Amygdala (tissue), 56 donors: ENCODE results near the gene RIN3.
"Not testable (repeated sequence)": the region's sequence is repeated elsewhere in the genome, so short reads cannot be mapped to it uniquely, and the experiment has no call there.

Experiments used
- DNase-seq, 56 donors: peaks; one replicate each; lab custom pipeline; 2025; lab: John Stamatoyannopoulos, UW

Gene RIN3

DNA sequence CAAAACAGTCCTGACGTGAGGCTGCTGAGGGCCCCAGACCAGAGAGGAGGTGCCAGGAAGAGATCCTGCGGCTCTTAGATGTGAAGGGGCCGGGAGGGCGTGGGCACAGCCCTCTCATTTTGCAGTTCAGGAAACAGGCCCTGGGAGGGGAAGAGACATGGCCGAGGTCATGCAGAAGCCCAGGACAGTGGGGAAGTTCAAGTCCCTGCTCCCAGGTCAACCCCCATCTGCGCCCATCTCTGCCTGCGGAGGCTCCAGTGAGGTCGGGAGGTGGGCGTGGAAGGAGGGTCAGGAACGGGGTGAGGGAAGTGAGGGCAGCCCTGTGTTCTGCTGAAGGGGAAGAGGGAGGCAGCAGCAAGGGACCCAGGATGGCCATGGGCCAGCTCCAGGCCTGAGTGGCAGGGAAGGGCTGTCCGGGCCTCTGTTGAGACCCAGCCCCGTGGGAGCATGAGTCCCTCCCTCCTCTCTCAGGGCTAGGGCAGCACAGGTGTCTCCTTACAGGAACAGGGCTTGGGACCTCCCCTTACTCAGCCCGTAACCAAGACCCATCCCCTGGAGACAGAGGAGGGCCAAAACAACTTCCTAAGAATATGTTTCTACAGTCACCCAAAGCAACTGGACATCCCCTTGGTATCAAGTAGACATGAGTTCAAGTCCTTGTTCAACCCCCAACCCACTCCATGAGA, 144.0 kb downstream of the RIN3 start:
- peak in 10 of 56 donors; percentile 10 to 41 (median 22) for DNase-seq

DNA sequence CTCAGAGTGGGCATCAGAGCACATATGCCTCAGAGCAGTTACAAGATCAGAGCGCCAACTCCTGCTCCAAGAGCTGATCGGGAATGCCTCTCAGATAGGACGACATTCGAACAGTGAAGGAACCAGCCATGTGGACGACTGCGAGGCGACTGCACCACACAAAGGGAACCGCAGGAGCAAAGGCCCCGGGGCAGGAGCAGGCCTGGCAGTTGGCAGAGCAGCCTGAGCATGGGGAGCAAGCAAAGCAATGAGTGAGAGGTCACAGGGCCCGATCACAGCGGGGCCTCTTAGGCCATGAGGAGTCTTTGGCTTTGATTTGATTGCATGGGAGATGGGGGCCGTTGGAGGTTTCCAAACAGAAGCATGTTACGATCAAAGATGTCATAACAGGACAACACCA, 144.6 kb downstream of the RIN3 start:
- no peak for DNase-seq

DNA sequence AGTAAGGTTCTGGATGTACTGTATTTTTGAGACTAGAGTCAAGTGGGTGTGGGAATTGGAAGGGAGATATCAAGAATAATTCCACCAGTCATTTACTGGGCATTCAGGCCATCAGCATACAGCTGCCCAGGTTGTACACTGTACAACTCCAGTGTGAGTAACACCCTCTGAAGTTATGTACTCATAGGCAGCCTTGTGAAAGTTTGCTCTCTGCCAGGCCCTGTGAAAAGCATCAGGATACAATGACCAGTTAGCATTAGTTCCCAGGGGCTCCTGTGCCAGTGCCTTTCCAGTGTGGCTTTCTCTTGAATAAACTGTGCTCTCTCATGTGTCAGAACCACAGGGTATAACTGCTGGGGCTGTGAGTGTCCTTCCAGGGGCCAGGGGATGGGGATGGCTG, 145.1 kb downstream of the RIN3 start:
- no peak for DNase-seq

DNA sequence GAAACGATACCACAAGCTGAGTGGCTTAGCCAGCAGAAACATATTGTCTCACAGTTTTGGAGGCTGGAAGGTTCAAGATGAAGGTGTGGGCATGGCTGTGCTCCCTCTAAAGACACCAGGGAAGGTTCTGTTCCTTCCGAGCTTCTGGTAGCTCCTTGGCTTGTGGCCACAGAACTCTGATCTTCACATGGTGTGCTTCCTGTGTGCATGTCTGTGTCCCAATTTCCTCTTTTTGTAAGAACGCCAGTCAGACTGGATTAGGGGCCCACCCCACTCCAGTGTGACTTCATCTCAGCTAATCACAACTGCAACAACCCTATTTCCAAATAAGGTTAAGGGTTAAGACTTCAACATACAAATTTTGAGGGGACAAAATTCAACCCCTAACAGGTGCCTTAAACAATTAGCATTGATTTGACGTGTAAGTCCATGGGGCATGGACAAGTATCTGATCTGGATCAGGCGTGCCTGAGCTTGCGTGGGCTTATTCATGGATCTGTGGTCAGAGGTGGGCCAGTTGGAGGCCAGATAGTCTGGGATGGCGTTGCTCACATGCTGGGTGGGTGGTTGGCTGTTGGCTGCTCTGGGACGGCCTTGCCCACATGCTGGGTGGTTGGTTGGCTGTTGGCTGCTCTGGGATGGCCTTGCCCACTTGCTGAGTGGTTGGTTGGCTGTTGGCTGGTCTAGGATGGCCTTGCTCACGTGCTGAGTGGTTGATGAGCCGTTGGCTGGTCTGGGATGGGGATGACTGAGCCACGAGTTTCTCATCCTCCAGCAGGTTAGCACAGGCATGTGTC, 146.4 kb downstream of the RIN3 start:
- peak in 14 of 56 donors; percentile 9 to 66 (median 28) for DNase-seq

DNA sequence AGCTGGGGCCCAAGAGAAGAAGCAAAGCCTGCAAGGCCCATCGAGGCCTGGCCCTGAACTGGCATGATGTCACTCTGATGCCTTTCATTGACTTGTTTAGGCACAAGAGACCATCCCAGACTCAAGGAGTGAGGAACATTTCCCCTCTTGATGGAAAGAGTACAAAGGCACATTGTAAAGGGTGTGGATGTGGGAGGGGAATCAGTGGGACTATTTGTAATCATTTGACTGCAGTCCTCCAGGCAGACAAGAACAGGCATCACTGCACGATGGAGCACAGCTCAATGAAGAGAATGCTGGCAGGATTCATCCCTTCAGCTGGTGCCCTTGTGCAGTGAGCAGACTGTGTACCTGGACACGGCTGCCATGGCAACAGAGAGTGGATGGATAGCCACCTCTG, 147.0 kb downstream of the RIN3 start:
- no peak for DNase-seq

DNA sequence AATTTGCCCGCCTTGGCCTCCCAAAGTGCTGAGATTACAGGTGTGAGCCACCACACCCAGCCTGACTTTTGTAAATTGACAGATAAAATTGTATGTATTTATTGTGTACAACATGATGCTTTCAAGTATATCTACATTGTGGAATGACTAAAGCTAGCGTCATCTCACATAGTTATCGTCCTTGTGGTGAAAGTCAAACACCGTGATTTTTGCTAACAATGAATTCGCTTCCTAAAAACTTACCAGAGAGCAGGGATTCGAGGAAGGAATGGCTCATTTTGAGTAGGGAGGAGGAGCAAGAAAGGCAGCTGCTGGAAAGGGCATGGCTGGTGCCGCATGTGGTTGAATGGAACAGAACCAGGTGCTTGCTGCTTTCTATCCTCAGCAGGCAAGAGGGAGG, 149.5 kb downstream of the RIN3 start:
- DNase-seq, result no peak

DNA sequence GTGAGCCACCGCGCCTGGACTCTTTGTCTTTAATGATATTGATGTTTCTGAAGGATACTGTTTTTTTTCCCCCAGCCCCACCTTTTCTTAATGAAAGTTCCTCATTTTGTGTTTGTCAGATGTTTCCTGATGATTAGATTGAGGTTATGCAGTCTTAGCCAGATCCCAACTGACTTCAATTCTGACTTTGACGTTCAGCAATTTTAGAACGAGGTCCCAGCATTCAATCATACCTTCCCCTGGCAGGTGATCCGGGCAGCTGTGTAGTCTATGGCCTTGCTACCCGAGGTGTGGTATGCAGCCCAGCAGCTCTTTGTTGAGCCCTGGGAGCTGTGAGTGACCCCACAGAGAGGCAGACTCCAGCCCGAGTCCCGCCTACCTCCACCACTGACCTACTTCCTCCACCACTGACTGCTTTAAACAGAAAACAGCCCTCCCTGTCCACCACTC, 152.1 kb downstream of the RIN3 start:
- no peak for DNase-seq

DNA sequence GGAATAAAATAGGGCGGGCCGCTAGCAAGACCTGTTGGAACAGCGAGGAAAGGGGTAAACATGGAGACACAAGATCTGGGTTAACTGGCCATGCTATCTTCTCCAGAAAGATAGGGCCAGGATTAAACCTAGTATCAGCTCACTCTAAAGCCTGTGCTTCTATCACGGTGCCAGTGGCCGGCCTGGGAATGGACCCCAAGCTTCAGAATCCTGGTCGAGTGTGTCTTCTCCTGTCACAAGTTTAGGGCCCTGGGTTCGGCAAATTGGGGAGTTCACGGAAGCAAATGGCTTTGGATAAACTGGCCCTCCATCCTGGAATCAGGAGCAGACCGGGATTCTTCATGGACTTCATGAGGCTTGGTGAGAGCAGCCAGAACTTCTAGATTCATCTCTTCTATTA, 152.7 kb downstream of the RIN3 start:
- no peak for DNase-seq

DNA sequence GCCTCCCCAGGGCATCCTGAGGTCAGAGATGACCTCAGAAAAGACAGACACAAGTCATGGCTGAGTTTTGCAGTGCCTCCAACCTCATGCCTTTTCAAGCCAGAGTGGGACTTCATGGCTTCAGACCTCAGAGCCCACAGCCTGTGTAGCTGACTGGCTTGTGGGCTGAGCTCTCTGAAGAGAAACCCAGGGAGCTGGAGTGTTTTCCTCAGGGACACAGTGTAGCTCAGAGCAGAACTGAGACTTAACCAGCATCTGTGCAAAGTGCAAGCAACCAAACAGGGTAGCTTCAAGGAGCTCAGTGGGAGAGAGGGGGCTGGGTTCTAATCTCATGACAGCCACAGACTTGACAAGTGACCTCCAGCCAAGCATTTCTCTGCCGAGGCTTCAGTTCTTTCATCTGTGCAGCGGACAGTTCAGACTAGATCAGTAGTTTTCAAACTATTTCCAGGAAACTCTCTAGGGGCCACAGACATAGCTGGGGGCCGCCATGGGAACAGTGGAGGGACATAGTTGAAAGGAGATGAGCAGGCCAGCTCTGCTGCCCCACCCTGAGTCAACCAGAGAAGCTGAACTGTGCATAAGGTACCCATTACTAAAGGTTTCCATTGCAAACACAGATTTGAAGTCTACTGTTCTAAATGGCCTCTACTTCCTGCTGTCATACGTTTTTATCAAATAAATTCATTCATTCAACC, 154.8 kb downstream of the RIN3 start:
- DNase-seq, result no peak

DNA sequence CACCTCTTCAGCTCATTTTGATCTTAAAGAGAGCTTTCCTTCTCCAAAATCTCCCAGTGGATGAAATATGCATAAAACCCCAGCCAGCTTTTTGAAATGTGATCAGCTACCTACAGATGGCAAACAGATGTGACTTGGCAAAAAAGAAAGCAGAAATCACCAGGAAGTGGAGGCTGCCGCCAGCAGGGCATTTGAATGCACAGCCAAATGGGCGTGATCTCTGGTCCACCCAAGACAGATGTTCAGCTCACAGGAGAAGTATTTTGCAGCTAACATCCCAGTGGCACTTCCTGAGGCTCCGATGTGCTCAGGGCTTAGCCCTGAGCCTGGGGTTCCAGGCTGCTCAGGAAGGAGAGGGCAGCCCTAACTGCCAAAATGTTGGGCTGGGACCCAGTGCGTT, 156.6 kb downstream of the RIN3 start:
- DNase-seq, result no peak

DNA sequence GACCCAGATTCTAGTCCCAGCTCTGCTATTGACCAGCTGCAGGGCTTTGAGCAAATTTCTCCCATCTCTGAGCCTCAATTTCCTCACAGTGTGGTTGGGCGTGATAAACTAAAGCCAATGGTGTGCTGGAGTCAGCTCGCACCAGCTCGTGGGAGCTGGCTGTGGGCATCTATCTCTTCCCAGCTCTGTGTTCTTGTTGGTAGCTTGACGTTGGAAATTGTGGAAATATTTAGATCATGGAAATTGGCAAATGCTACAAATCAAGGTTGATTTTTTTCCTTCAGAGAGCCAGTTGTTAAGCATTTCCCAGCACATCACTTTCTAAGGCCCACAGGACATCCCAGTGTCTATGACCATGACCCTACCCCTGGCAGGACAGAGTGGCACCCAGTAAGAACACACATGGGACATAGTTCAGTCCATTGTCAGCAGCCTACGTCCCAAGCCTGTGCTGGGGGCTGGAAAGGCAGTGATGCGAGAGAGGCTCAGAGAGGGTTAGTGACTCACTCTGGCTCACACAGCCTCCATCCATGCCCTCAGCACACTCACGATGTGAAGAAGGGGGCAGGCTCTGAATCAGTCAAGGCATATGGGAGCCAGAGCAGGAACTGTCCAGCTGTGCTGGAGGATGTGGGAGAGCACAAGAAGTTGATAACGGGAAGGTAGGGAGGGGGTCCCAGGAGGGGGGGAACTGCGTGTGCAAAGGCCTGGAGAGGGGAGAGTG, 157.2 kb downstream of the RIN3 start:
- DNase-seq, result no peak

DNA sequence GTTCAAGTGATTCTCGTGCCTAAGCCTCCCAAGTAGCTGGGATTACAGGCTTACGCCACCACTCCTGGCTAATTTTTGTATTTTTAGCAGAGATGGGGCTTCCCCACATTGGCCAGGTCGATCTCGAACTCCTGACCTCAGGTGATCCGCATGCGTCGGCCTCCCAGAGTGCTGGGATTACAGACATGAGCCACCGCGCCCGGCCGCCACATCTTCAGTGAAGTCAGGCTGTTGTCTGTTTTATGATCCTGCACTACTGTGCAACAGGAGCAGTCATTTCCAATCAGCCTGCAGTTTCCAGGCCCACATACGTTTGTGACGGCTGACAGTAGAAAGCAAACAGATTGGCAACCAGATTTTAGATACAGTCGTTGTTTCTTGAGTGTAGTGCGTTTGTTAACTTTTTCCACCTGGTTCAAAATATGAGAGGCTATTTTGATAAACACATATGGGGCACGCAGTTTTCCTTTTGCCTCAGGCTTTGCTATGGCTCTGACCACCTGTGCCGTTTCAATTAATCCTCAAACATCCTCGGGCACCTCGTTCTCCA, 160.1 kb downstream of the RIN3 start:
- DNase-seq, result no peak

DNA sequence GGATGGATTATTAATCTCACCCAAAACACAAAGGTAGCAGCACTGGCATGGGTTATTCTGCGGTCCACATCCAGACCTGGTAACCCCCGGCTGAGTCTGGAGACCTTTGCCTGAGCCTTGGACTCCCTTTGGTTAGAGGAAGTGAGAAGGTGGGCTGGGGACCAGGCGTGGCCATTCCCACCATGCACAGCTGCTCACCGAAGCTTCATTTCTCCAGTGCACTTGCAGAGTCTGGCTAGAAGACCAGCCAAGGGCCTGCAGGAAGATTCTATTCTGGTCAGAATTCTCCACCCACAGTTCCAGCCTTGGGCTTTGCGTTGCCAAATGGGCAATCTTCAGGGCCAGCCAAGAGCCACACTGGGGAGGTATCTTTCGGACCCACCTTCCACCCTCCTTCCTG, 161.8 kb downstream of the RIN3 start:
- DNase-seq, result no peak

DNA sequence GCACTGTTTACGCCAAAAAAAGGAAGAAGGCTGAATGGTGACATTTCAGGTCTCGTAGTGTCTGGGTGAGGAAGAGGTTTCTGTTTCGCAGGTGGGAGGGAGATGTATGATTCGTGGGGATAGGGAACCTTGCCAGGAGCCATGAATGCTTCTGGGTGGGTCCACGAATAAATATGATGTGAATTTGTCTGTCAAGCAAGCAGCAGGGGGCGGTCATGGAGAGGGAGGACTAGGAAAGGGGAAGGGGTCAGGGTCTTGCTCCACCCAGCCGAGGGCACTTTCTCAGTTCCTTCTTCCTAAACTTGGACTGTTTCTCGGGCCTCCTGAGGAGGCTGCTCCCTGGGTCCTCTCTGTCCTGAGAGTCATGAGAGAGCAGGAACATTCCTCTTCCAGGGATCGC, 162.4 kb downstream of the RIN3 start:
- DNase-seq, result peak in 1 of 56 donors; percentile 29

DNA sequence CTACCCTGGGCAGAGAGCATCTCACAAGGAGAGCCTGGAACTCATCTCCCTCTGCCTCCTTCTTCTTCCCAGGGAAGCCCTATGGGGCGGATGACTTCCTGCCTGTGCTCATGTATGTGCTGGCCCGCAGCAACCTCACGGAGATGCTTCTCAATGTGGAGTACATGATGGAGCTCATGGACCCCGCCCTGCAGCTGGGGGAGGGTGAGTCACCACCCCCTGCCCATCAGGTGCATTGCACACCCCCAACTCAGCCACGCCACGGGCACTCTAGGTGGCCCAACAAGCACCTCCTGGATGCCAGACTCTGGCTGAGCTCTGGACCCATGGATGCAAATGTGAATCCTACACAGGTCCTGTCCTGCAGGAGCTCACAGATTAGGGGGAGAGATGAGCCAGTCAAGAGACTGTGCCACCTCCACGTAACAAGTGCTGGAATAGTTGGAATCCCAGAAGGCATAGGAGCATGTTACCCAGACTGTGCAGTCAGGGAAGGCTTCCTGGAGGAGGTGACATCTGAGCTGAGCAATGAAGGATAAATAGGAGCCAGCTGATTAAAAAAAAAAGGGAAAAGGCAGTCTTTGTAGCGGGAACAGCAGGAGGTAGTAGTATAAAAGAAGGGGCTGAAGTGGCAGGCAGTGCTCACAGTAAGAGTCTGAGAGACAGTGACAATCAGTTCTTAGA, 163.0 kb downstream of the RIN3 start:
- DNase-seq, result no peak

DNA sequence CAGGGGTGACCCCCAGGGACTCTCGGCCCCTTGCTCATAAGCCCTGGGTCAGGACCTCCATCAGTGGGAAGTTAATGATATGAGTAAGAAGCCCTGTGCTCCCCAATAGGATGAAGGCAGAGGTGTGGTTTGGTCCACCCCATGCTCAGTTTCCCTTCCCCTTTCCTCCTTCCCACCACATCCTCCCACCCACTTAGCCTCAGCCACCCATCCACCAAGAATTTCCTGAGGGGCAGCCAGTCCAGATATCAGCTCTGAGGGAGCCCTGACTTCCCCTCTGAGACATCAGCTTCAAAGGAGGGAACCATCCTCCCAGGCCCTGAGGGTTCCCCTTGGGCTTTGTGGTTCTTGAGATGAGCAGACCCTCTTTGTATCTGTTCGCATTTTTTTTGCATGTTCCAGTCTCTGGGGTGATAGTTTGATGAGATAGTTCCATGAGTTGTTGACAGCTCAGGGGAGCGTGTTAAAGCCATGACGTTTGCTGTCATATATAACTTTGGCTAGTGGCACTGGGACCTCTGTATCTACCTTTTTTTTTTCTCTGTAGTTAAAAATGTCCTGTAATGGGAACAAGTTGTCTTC, 163.6 kb downstream of the RIN3 start:
- peak in 7 of 56 donors; percentile 24 to 48 (median 32) for DNase-seq

DNA sequence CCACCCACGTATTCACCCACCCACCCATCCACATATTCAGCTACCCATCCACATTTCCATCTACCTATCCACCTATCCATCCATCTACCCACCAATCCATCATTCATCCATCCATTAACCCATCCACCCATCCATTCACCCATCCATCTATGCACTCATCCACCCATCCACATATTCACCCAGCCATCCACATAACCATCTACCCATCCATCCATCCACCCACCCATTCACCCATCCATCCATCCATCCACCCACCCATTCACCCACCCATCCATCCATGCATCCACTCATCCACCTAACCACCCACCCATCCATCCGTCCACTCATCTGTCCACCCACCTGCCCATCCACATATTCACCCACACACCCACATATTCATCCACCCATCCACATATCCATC, 164.4 kb downstream of the RIN3 start:
- no peak for DNase-seq

DNA sequence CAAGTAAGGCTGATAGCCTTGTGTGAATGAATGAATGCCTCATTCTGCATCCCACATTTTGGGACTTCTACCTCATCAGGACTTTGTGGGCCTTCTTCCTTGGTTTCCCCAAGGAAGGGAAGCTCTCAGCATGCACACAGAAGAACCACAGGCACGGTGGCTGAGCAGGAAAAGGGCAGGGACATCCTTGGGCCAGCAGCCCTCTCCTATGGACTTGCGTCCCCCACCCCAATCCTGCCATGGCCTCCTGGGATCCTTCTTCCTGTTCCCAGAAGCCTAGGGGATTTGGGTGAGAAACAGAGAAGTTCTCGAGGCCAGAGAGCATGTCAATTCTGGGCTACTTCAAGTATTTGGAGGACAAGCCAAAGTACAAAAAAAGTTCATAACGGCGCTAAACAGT, 165.2 kb downstream of the RIN3 start:
- DNase-seq, result no peak

DNA sequence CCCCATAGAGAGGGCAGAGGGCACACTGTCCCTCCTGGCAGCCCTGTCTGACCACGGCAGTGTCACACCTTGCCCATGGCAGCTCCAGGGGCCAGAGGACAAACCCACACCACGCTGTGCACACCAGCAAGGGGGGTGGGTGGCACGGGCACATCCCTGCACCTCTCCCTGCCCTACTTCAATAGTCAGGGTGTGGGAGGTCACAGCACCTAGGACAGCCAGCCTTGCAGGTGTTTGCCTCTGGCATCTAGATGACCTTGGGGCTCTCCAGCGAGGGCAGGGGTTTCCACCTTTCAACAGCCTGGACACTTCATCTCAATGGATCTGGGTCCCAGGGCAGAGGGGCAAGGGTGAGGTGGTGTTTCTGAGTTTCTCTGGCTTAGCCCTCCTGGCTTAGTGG, 165.7 kb downstream of the RIN3 start:
- DNase-seq, result no peak

DNA sequence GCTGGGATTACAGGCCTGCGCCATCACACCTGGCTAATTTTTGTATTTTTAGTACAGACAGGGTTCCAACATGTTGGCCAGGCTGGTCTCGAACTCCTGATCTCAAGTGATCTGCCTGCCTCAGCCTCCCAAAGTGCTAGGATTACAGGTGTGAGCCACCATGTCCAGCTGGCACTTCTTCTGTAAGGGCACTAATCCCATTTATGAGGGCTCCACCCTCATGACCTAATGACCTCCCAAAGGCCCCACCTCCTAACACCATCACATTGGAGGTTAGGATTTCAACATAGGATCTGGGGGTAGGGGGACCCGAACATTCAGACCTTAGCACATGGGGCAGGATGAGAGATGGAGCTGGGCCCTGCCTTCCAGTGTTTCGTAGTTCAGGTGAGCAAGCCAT, 166.7 kb downstream of the RIN3 start:
- not testable (repeated sequence) for DNase-seq
